Measurements from ENCODE around the gene LRMDA. TPM values are rescaled to one million over a fixed set of nuclear protein-coding genes. Genes with fewer than 3 reads are reported as not detected.

Gene LRMDA
- total and polyA plus RNA-seq, 4 donors: 12.1 to 40.8 (median 21.6) TPM

DNA sequence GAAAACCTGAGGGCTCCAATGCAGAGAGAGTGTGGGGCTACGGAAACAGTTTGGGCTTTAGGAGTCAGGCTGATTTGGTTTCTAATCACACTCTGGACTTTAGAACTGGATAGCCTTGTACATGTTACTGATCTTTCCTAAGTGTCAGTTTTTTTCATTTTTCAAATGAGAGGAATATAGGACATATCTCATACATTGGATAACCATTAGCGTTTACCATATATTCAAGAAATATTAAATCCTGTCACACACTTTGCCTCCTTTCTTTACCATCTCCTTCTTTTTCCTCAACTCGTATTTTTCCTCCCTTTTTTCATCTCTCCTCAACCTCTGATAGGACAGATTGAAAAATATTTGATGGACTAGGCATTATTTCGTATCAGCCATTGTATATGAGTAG is 885.7 kb downstream of the LRMDA start:
- H3K9ac ChIP-seq (ENCODE audit: insufficient read depth in 1 of 2, low read length in 2 of 2): no peak overlapping the region
- ATAC-seq (ENCODE audit: insufficient read depth, low FRiP score): no peak
- H3K27me3 ChIP-seq (ENCODE audit: control insufficient read depth in 3 of 3, insufficient read depth in 3 of 3, low read length in 2 of 3): no peaks in the 10 kb centered on the region
- peaks cover 0 to 4% (median 0%) of the 10 kb centered on the region in 4 donors for H3K9me3 ChIP-seq (ENCODE audit: control insufficient read depth in 4 of 4, insufficient read depth in 3 of 4, low read length in 3 of 4)
- TF ChIP-seq CTCF (IDR thresholded peaks at IDR 0.05; ENCODE audit: control extremely low read depth, extremely low read depth): no peak
- no peak overlapping the region for H3K27ac ChIP-seq (ENCODE audit: low read depth in 1 of 2, low read length in 1 of 2)
- no peak overlapping the region for H3K4me3 ChIP-seq
- DNase-seq: no peak
- peaks cover 0 to 2% (median 0%) of the 10 kb centered on the region in 5 donors for H3K4me1 ChIP-seq (ENCODE audit: control insufficient read depth in 5 of 5, insufficient read depth in 5 of 5, low read length in 5 of 5)
- WGBS, 2 donors: 93 to 97% methylated on average over 4 of the region's 4 CpGs
- H3K36me3 ChIP-seq (ENCODE audit: control insufficient read depth in 4 of 4, insufficient read depth in 4 of 4, low read length in 4 of 4): no peaks in the 10 kb centered on the region

DNA sequence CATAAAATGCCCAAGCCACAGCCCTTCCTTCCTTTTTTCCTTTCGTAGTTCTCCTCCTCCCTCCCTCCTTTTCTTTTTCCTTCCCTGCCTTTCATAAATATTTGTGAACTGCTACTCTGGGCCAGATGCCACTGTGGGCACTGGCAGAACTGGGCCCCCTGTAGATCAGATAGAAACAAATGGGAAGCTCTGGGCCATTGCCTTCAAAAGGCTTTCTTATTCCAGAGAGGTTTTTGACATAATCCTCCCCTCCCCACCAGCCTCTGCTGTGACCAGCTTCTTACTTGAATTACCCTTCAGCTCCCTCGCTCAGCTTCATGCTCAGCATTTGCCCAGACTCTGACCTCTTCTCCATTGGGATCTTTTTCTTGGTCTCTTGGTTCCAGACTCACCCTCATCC is 886.8 kb downstream of the LRMDA start:
- 45% methylated on average over 2 of the region's 2 CpGs for WGBS, 2 donors

GRCh38 chr10:76319661-76320060 is 888.2 kb downstream of the LRMDA start:
- ATAC-seq (ENCODE audit: insufficient read depth, low FRiP score): no peak
- WGBS, 2 donors: 93 to 96% methylated on average over 4 of the region's 4 CpGs
- no peak overlapping the region for H3K4me3 ChIP-seq
- H3K27me3 ChIP-seq (ENCODE audit: control insufficient read depth in 3 of 3, insufficient read depth in 3 of 3, low read length in 2 of 3): no peaks in the 10 kb centered on the region
- H3K9me3 ChIP-seq (ENCODE audit: control insufficient read depth in 4 of 4, insufficient read depth in 3 of 4, low read length in 3 of 4): peaks cover 0 to 4% (median 0%) of the 10 kb centered on the region in 4 donors
- no peak overlapping the region for H3K9ac ChIP-seq (ENCODE audit: insufficient read depth in 1 of 2, low read length in 2 of 2)
- peaks cover 0 to 2% (median 0%) of the 10 kb centered on the region in 5 donors for H3K4me1 ChIP-seq (ENCODE audit: control insufficient read depth in 5 of 5, insufficient read depth in 5 of 5, low read length in 5 of 5)
- H3K36me3 ChIP-seq (ENCODE audit: control insufficient read depth in 4 of 4, insufficient read depth in 4 of 4, low read length in 4 of 4): no peaks in the 10 kb centered on the region
- no peak for TF ChIP-seq CTCF (IDR thresholded peaks at IDR 0.05; ENCODE audit: control extremely low read depth, extremely low read depth)
- no peak overlapping the region for H3K27ac ChIP-seq (ENCODE audit: low read depth in 1 of 2, low read length in 1 of 2)
- no peak for DNase-seq

More for the DNA sequence above, 886.8 kb downstream of the LRMDA start:
- Histone ChIP-seq H3K27me3 (ENCODE audit: control insufficient read depth in 3 of 3, insufficient read depth in 3 of 3, low read length in 2 of 3) (no peaks in the 10 kb centered on the region), H3K4me1 (ENCODE audit: control insufficient read depth in 5 of 5, insufficient read depth in 5 of 5, low read length in 5 of 5) (peaks cover 0 to 2% (median 0%) of the 10 kb centered on the region in 5 donors), H3K9me3 (ENCODE audit: control insufficient read depth in 4 of 4, insufficient read depth in 3 of 4, low read length in 3 of 4) (peaks cover 0 to 4% (median 0%) of the 10 kb centered on the region in 4 donors), H3K9ac (ENCODE audit: insufficient read depth in 1 of 2, low read length in 2 of 2) (no peak overlapping the region), H3K36me3 (ENCODE audit: control insufficient read depth in 4 of 4, insufficient read depth in 4 of 4, low read length in 4 of 4) (no peaks in the 10 kb centered on the region), H3K27ac (ENCODE audit: low read depth in 1 of 2, low read length in 1 of 2) (no peak overlapping the region), H3K4me3 (no peak overlapping the region)
- TF ChIP-seq CTCF (IDR thresholded peaks at IDR 0.05; ENCODE audit: control extremely low read depth, extremely low read depth): no peak
- DNase-seq (no peak), ATAC-seq (ENCODE audit: insufficient read depth, low FRiP score) (no peak)

GRCh38 chr10:76324283-76324682 is 892.9 kb downstream of the LRMDA start:
- TF ChIP-seq CTCF (IDR thresholded peaks at IDR 0.05; ENCODE audit: control extremely low read depth, extremely low read depth): no peak
- H3K4me1 ChIP-seq (ENCODE audit: control insufficient read depth in 5 of 5, insufficient read depth in 5 of 5, low read length in 5 of 5): no peaks in the 10 kb centered on the region
- no peak overlapping the region for H3K9ac ChIP-seq (ENCODE audit: insufficient read depth in 1 of 2, low read length in 2 of 2)
- H3K9me3 ChIP-seq (ENCODE audit: control insufficient read depth in 4 of 4, insufficient read depth in 3 of 4, low read length in 3 of 4): no peaks in the 10 kb centered on the region
- H3K27me3 ChIP-seq (ENCODE audit: control insufficient read depth in 3 of 3, insufficient read depth in 3 of 3, low read length in 2 of 3): no peaks in the 10 kb centered on the region
- H3K36me3 ChIP-seq (ENCODE audit: control insufficient read depth in 4 of 4, insufficient read depth in 4 of 4, low read length in 4 of 4): no peaks in the 10 kb centered on the region
- no peak overlapping the region for H3K27ac ChIP-seq (ENCODE audit: low read depth in 1 of 2, low read length in 1 of 2)
- DNase-seq (peak in 1 of 3 donors; percentile 13), ATAC-seq (ENCODE audit: insufficient read depth, low FRiP score) (no peak)
- H3K4me3 ChIP-seq: no peak overlapping the region
- 66 to 88% methylated on average over 6 of the region's 6 CpGs for WGBS, 2 donors

All from lung (tissue), 12 donors.